HCT116 (cell line): ENCODE results near the gene C12orf43. TPM values are rescaled to one million over a fixed set of nuclear protein-coding genes. Genes with fewer than 3 reads are reported as not detected.

ENCODE experiments used
- ATAC-seq: fragments of 200-7000 bp; cut with Tn5 transposase; 2 replicates; pipeline ENCODE4 v1.9.1; 2020; ENCODE audit warnings: mild to moderate bottlenecking, moderate library complexity
- BruUV-seq: library from RNA; stranded (reverse); fragments of 400-500 nt; replicated peaks from 2 replicates; lab custom pipeline; 2021; lab: Mats Ljungman, UMichigan
- CTCF ChIA-PET: fragments of 300-600 bp; sonication (Branson Sonifier 250); formaldehyde crosslinking; loops from one replicate; lab custom pipeline; 2021; ENCODE audit warnings: antibody characterized with exemption; lab: Charles Lee
- POLR2A ChIA-PET: fragments of 300-600, 350-600 bp; sonication (Branson Sonifier 250); formaldehyde crosslinking; loops from one replicate; lab custom pipeline; 2021; ENCODE audit warnings: antibody characterized with exemption; lab: Charles Lee
- RAD21 ChIA-PET, 2 experiments: fragments of 300-600 bp; sonication (Branson Sonifier 250); formaldehyde crosslinking; loops; one replicate each; lab custom pipeline; 2023; ENCODE audit warnings: low total read pairs in 2 of 2; ENCODE audit not compliant: uncharacterized antibody in 2 of 2, unreplicated experiment in 2 of 2, low non-redundant PET in 1 of 2; lab: Charles Lee
- DNase-seq: peaks from one replicate; pipeline ENCODE4 v3.0.0-alpha.2; 2010; ENCODE audit warnings: low read depth, low spot score
- H2AFZ ChIP-seq: fragments of 200-600 bp; shearing (Covaris generic), sonication (generic); 2 replicates; pipeline ENCODE4 v1.6.1; 2017; ENCODE audit warnings: low read depth, mixed run types, mixed read lengths, antibody characterized with exemption, low read length; ENCODE audit not compliant: poor library complexity, severe bottlenecking
- H3K27ac ChIP-seq: 2 replicates; pipeline ENCODE4 v1.5.1; 2012; ENCODE audit warnings: low read depth, low read length
- H3K27me3 ChIP-seq: fragments of 200-600 bp; sonication (generic); 2 replicates; pipeline ENCODE4 v1.6.1; 2016; ENCODE audit warnings: mixed run types, low read length, mixed read lengths; ENCODE audit not compliant: insufficient read depth
- H3K36me3 ChIP-seq, 2 experiments: fragments of 200-500 bp in 1 of 2; fragments of 200-600 bp in 1 of 2; sonication (Bioruptor generic) in 1 of 2; sonication (generic) in 1 of 2; 2 replicates each; pipeline versions ENCODE4 v1.5.1 to v1.6.1; 2014 to 2016; ENCODE audit warnings: low read length in 2 of 2, inconsistent platforms in 1 of 2, mixed read lengths in 1 of 2, mixed run types in 1 of 2; ENCODE audit not compliant: insufficient read depth in 2 of 2, control insufficient read depth in 1 of 2
- H3K4me1 ChIP-seq, 2 experiments: fragments of 200-600 bp in 1 of 2; sonication (generic) in 1 of 2; 2 replicates each; pipeline versions ENCODE4 v1.5.1 to v1.6.1; 2012 to 2017; ENCODE audit warnings: low read length in 2 of 2, inconsistent platforms in 1 of 2, mild to moderate bottlenecking in 1 of 2, mixed read lengths in 1 of 2, mixed run types in 1 of 2, moderate library complexity in 1 of 2; ENCODE audit not compliant: insufficient read depth in 2 of 2, control insufficient read depth in 1 of 2
- H3K4me2 ChIP-seq: fragments of 200-600 bp; sonication (generic); 2 replicates; pipeline ENCODE4 v1.6.1; 2017; ENCODE audit warnings: mixed run types, low read length, mixed read lengths
- H3K4me3 ChIP-seq, 2 experiments: fragments of 200-600 bp in 1 of 2; sonication (generic) in 1 of 2; replicated peaks in 1 of 2; 2 replicates each; pipeline ENCODE4 v1.5.1; 2011 to 2016; ENCODE audit warnings: low read length in 2 of 2, control low read depth in 1 of 2, low read depth in 1 of 2, mild to moderate bottlenecking in 1 of 2, mixed read lengths in 1 of 2, mixed run types in 1 of 2
- H3K79me2 ChIP-seq: fragments of 200-600 bp; sonication (generic); 2 replicates; pipeline ENCODE4 v1.6.1; 2017; ENCODE audit warnings: mild to moderate bottlenecking, mixed run types, low read length, moderate library complexity, mixed read lengths; ENCODE audit not compliant: insufficient read depth
- H3K9ac ChIP-seq: fragments of 200-600 bp; sonication (generic); 2 replicates; pipeline ENCODE4 v1.6.1; 2016; ENCODE audit warnings: low read length, mixed read lengths
- H3K9me2 ChIP-seq: fragments of 200-600 bp; sonication (generic), shearing (Covaris generic); 2 replicates; pipeline ENCODE4 v1.6.1; 2017; ENCODE audit warnings: mixed run types, mild to moderate bottlenecking, moderate library complexity; ENCODE audit not compliant: insufficient read depth
- H3K9me3 ChIP-seq, 2 experiments: fragments of 200-500 bp in 1 of 2; fragments of 200-600 bp in 1 of 2; sonication (Bioruptor generic) in 1 of 2; sonication (generic) in 1 of 2; 2 replicates each; pipeline ENCODE4 v1.6.1; 2014 to 2017; ENCODE audit warnings: low read length in 2 of 2, mixed read lengths in 2 of 2, inconsistent platforms in 1 of 2, low read depth in 1 of 2, mild to moderate bottlenecking in 1 of 2, mixed run types in 1 of 2, moderate library complexity in 1 of 2; ENCODE audit not compliant: control insufficient read depth in 1 of 2, insufficient read depth in 1 of 2
- H4K20me1 ChIP-seq: fragments of 200-600 bp; sonication (generic), shearing (Covaris generic); 2 replicates; pipeline ENCODE4 v1.6.1; 2017; ENCODE audit warnings: mixed run types, mild to moderate bottlenecking, moderate library complexity; ENCODE audit not compliant: insufficient read depth
- CBX3 ChIP-seq: IDR thresholded peaks from 2 replicates; pipeline ENCODE4 v1.6.1; 2012; ENCODE audit warnings: low read depth
- CEBPB ChIP-seq: IDR thresholded peaks from 2 replicates; pipeline ENCODE4 v1.6.1; 2012; ENCODE audit warnings: low read depth
- ELF1 ChIP-seq: IDR thresholded peaks from 2 replicates; pipeline ENCODE4 v1.6.1; 2012; ENCODE audit warnings: low read depth, borderline replicate concordance
- EZH2 ChIP-seq: fragments of 200-600 bp; sonication (generic); IDR thresholded peaks from 2 replicates; pipeline ENCODE4 v1.6.1; 2017; ENCODE audit warnings: antibody characterized with exemption, mixed run types
- FOSL1 ChIP-seq: IDR thresholded peaks from 2 replicates; pipeline ENCODE4 v1.6.1; 2012; ENCODE audit warnings: low read depth
- RAD21 ChIP-seq: IDR thresholded peaks from 2 replicates; pipeline ENCODE4 v1.6.1; 2012; ENCODE audit warnings: low read depth, mild to moderate bottlenecking
- SRF ChIP-seq: IDR thresholded peaks from 2 replicates; pipeline ENCODE4 v1.6.1; 2012; ENCODE audit warnings: low read depth
- ZFX ChIP-seq: fragments of 450-650 bp; IDR thresholded peaks from 2 replicates; pipeline ENCODE4 v1.6.1; 2017
- ZNF274 ChIP-seq: fragments of 200-500 bp; sonication (Bioruptor generic); IDR thresholded peaks from 2 replicates; pipeline ENCODE4 v1.6.1; 2014; ENCODE audit warnings: mild to moderate bottlenecking, low read depth, low read length, inconsistent platforms
- intact Hi-C: fragments of 100-400 bp; cut with micrococcal nuclease; formaldehyde crosslinking; loops from 2 replicates; pipeline ENCODE4 v1.10.0; 2022
- total RNA-seq: library from RNA; stranded (reverse); gene quantifications from one replicate; pipeline ENCODE4 v1.2.1, GENCODE V29; 2021; ENCODE audit not compliant: unreplicated experiment
- TF ChIP-seq, protein P1 (sequence below): IDR thresholded peaks from 2 replicates; pipeline ENCODE4 v1.6.1; 2012
- TF ChIP-seq, protein P2 (sequence below): IDR thresholded peaks from 2 replicates; pipeline ENCODE4 v1.6.1; 2011; ENCODE audit warnings: mild to moderate bottlenecking, low read length, moderate library complexity; ENCODE audit not compliant: insufficient replicate concordance; ENCODE audit errors: extremely low read depth

C12orf43 gene
- total RNA-seq, 1 experiment from 2014 or later, result 16.2 TPM

GRCh38 chr12:121062391-121063045 is 46.2 kb upstream of the C12orf43 start:
- BruUV-seq, result no TSS peak

More at GRCh38 chr12:121062391-121063045, 46.2 kb upstream of the C12orf43 start:
- ChIA-PET RAD21 (no interaction called here), CTCF (no interaction called here), POLR2A (no interaction called here)
- Histone ChIP-seq H3K9ac (no peak overlapping the region), H3K4me1 (peaks cover 5 to 14% of the 10 kb centered on the region in 2 experiments; a peak in 3 of 4 replicates), H2AFZ (no peak overlapping the region), H3K4me2 (no peak overlapping the region), H3K9me3 (no peaks in the 10 kb centered on the region), H4K20me1 (no peaks in the 10 kb centered on the region), H3K79me2 (no peaks in the 10 kb centered on the region), H3K27me3 (no peaks in the 10 kb centered on the region), H3K36me3 (no peaks in the 10 kb centered on the region), H3K4me3 (no peak overlapping the region), H3K9me2 (no peaks in the 10 kb centered on the region), H3K27ac (no peak overlapping the region)
- intact Hi-C loops, result loop anchor here (5.0 kb wide), 4 partner anchors 35 to 380 kb away; partner anchors contain the start of gene CAMKK2
- TF ChIP-seq RAD21 (no peak), FOSL1 (no peak), ELF1 (no peak), EZH2 (no peak), ZNF274 (no peak), CBX3 (no peak), SRF (no peak), CEBPB (no peak), ZFX (no peak)
- TF ChIP-seq, protein P1, sequence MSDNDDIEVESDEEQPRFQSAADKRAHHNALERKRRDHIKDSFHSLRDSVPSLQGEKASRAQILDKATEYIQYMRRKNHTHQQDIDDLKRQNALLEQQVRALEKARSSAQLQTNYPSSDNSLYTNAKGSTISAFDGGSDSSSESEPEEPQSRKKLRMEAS, result no peak
- TF ChIP-seq, protein P2, sequence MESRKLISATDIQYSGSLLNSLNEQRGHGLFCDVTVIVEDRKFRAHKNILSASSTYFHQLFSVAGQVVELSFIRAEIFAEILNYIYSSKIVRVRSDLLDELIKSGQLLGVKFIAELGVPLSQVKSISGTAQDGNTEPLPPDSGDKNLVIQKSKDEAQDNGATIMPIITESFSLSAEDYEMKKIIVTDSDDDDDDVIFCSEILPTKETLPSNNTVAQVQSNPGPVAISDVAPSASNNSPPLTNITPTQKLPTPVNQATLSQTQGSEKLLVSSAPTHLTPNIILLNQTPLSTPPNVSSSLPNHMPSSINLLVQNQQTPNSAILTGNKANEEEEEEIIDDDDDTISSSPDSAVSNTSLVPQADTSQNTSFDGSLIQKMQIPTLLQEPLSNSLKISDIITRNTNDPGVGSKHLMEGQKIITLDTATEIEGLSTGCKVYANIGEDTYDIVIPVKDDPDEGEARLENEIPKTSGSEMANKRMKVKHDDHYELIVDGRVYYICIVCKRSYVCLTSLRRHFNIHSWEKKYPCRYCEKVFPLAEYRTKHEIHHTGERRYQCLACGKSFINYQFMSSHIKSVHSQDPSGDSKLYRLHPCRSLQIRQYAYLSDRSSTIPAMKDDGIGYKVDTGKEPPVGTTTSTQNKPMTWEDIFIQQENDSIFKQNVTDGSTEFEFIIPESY, result no peak
- ATAC-seq (no peak), DNase-seq (no peak)
